ENCODE results near the gene ARFGEF2. TPM values are rescaled to one million over a fixed set of nuclear protein-coding genes. Genes with fewer than 3 reads are reported as not detected.

Gene ARFGEF2
- total and polyA plus RNA-seq, 2 of the 8 experiments (the other 6 are each of a cell fraction or from before 2014, with no cell fraction given): 8.1 to 21.8 TPM

DNA sequence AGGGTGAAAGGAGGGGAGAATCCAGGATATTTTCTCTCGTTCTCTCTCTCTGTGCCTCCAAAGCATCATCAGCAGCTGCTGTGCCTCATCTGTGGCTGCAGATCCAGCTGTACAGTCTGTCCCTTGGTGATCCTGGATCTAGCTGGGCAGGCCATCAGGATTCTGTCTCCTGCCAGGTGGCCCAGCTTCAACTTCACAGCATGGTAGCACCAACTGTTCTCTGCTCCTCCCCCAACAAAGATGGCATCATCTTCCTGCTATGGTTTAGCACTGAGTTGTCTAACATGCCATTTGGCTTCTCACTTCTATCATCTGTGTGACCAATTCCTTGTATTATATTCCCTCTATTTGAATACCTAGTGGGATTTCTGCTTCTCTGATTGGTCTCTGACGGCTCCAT lies 28.6 kb upstream of the ARFGEF2 start:
- POLR2A ChIA-PET (ENCODE audit: partially characterized antibody): no interaction called here
- Histone ChIP-seq H4K8ac (ENCODE audit: extremely low read depth, insufficient read depth, low read length) (no peak overlapping the region), H3K27me3 (replicated peaks in 1 of 4; ENCODE audit: control insufficient read depth in 3 of 4, extremely low read depth in 1 of 4, insufficient read depth in 3 of 4, low read length in 3 of 4) (no peaks in the 10 kb centered on the region), H3K27ac (ENCODE audit: low read depth, low read length) (no peak overlapping the region), H3K4me3 (ENCODE audit: extremely low read depth in 1 of 4, insufficient read depth in 2 of 4, low read depth in 3 of 4, low read length in 4 of 4) (no peak overlapping the region), H2BK20ac (ENCODE audit: low read length) (no peak overlapping the region), H2AK5ac (ENCODE audit: low read depth, low read length) (no peak overlapping the region), H3K36me3 (ENCODE audit: control insufficient read depth in 2 of 4, insufficient read depth in 4 of 4, low read length in 3 of 4) (no peaks in the 10 kb centered on the region), H3K18ac (ENCODE audit: extremely low read depth, low read length) (no peak overlapping the region), H3K14ac (ENCODE audit: insufficient read length) (no peak overlapping the region), H2AFZ (ENCODE audit: low read length) (no peak overlapping the region), H2BK5ac (ENCODE audit: low read depth, low read length) (no peak overlapping the region), H3K9ac (replicated peaks in 1 of 4; ENCODE audit: extremely low read depth in 1 of 4, low read depth in 3 of 4, low read length in 3 of 4) (no peak overlapping the region), H3K9me3 (ENCODE audit: insufficient read depth in 2 of 2, low read depth in 1 of 2, low read length in 1 of 2) (no peaks in the 10 kb centered on the region), H2BK12ac (ENCODE audit: low read depth, low read length) (no peak overlapping the region), H3K56ac (replicated peaks; ENCODE audit: insufficient read length, low read depth, low read length) (no peak overlapping the region), H4K20me1 (replicated peaks in 1 of 2; ENCODE audit: control insufficient read depth in 1 of 2, insufficient read depth in 2 of 2, low read length in 2 of 2) (no peaks in the 10 kb centered on the region), H4K91ac (replicated peaks; ENCODE audit: insufficient read length, low read length) (no peak overlapping the region), H3K4me2 (ENCODE audit: insufficient read depth in 1 of 2, low read depth in 2 of 2, low read length in 2 of 2) (no peak overlapping the region), H2BK120ac (replicated peaks; ENCODE audit: low read depth, low read length) (no peak overlapping the region), H3K79me1 (ENCODE audit: low read depth, low read length) (no peaks in the 10 kb centered on the region), H3K4me1 (replicated peaks in 1 of 4; ENCODE audit: control insufficient read depth in 3 of 4, insufficient read depth in 4 of 4, low read length in 3 of 4) (no peaks in the 10 kb centered on the region), H3K23ac (ENCODE audit: insufficient read length) (no peak overlapping the region), H3K23me2 (ENCODE audit: low read depth, low read length) (no peaks in the 10 kb centered on the region), H2BK15ac (ENCODE audit: low read length) (no peak overlapping the region), H4K5ac (ENCODE audit: insufficient read length, low read depth, low read length) (no peak overlapping the region), H3K4ac (replicated peaks; ENCODE audit: insufficient read length, low read depth, low read length) (no peak overlapping the region), H3K79me2 (ENCODE audit: control insufficient read depth in 1 of 2, insufficient read depth in 2 of 2, low read length in 2 of 2) (no peaks in the 10 kb centered on the region)
- DNase-seq (ENCODE audit: low read depth in 1 of 2, low spot score in 2 of 2) (no peak), FAIRE-seq (no peak)
- CTCF ChIA-PET (ENCODE audit: partially characterized antibody): interaction anchor here (1.2 to 3.7 kb wide), 3 partner anchors 11 to 236 kb away, joined by 3 to 22 read pairs (median 6); no protein-coding TSS in a partner anchor
- TF ChIP-seq BACH1 (IDR thresholded peaks at IDR 0.05; ENCODE audit: low read length): no peak
- TF ChIP-seq TBP (IDR thresholded peaks at IDR 0.05; ENCODE audit: low read depth, low read length): no peak
- TF ChIP-seq YY1 (IDR thresholded peaks at IDR 0.05; ENCODE audit: low read depth, low read length): no peak
- no peak for TF ChIP-seq KDM1A (IDR thresholded peaks at IDR 0.05; ENCODE audit: borderline replicate concordance, low read length)
- TF ChIP-seq SP2 (IDR thresholded peaks at IDR 0.05; ENCODE audit: low read length): no peak
- no peak for TF ChIP-seq BRCA1 (IDR thresholded peaks at IDR 0.05; ENCODE audit: low read depth, low read length)
- TF ChIP-seq CREB1 (IDR thresholded peaks at IDR 0.05): no peak
- 81% methylated on average over 2 of the region's 2 CpGs; no CpG with 5 or more reads in 1 of the 2 experiments for WGBS, 2 experiments (ENCODE audit: extremely low coverage in 1 of 2, insufficient coverage in 1 of 2, insufficient read length in 1 of 2, insufficient replicate concordance in 2 of 2, low coverage in 1 of 2, low lambda C conversion rate in 2 of 2, missing lambda C conversion rate in 1 of 2)

Data from H1 (cell line).